Kidney (tissue), 14 donors: Measurements from ENCODE around the gene INPP5A. TPM values are rescaled to one million over a fixed set of nuclear protein-coding genes. Genes with fewer than 3 reads are reported as not detected.
"Not testable (repeated sequence)": the region's sequence is repeated elsewhere in the genome, so short reads cannot be mapped to it uniquely, and the experiment has no call there.

Experiments used
- DNase-seq, 5 donors: peaks; one replicate each; pipeline ENCODE4 v3.0.0-alpha.2; 2013 to 2020
- FAIRE-seq: peaks from 2 replicates; lab custom pipeline; 2012; peaks lifted over from hg19 to GRCh38; lab: Jason Lieb, UNC
- H3K27ac ChIP-seq, 2 donors: one replicate each; pipeline ENCODE4 v1.7.0; 2013; ENCODE audit warnings: low read depth in 2 of 2, low read length in 2 of 2, inconsistent platforms in 1 of 2
- H3K27me3 ChIP-seq: one replicate; pipeline ENCODE4 v1.7.1; 2013; ENCODE audit warnings: low read length, inconsistent platforms; ENCODE audit not compliant: control insufficient read depth, insufficient read depth
- H3K36me3 ChIP-seq, 3 donors: one replicate each; pipeline versions ENCODE4 v1.7.0 to v1.7.1; 2013; ENCODE audit warnings: low read length in 3 of 3, control low read depth in 1 of 3, inconsistent platforms in 1 of 3; ENCODE audit not compliant: insufficient read depth in 3 of 3, control insufficient read depth in 2 of 3
- H3K4me1 ChIP-seq, 3 donors: one replicate each; pipeline versions ENCODE4 v1.7.0 to v1.7.1; 2013; ENCODE audit warnings: low read length in 3 of 3, inconsistent platforms in 1 of 3, low read depth in 1 of 3; ENCODE audit not compliant: control insufficient read depth in 2 of 3, insufficient read depth in 2 of 3
- H3K4me3 ChIP-seq, 3 donors: one replicate each; pipeline versions ENCODE4 v1.7.0 to v1.8.1; 2013; ENCODE audit warnings: low read length in 3 of 3, control low read depth in 1 of 3, inconsistent platforms in 1 of 3
- H3K9ac ChIP-seq, 3 donors: one replicate each; pipeline versions ENCODE4 v1.7.0 to v1.7.1; 2013; ENCODE audit warnings: low read length in 3 of 3, control low read depth in 1 of 3, inconsistent platforms in 1 of 3
- H3K9me3 ChIP-seq, 3 donors: one replicate each; pipeline versions ENCODE4 v1.7.0 to v1.7.1; 2013; ENCODE audit warnings: low read length in 3 of 3, control low read depth in 1 of 3, inconsistent platforms in 1 of 3; ENCODE audit not compliant: control insufficient read depth in 2 of 3, insufficient read depth in 1 of 3
- intact Hi-C: fragments of 100-400 bp; cut with DNase I; formaldehyde crosslinking; loops from one replicate; pipeline ENCODE4 v1.11.1; 2022
- polyA plus RNA-seq: library from polyadenylated mRNA; stranded (reverse); fragments of 350-450 nt; fragmentation: Illumina TruSeq; extraction: RNeasy Lipid Tissue Mini Kit (QIAGEN cat#74804); gene quantifications from one replicate; pipeline ENCODE4 v1.2.3, GENCODE V29; 2014; ENCODE audit warnings: low read depth, low replicate concordance; ENCODE audit not compliant: insufficient read depth
- total RNA-seq: library from RNA; stranded (reverse); fragmentation: NEBNext Ultra II Directional; extraction: Animal tissue kit (Norgen Biotek cat#: 25700); gene quantifications from one replicate; pipeline ENCODE4 v1.2.1, GENCODE V29; 2021
- TF ChIP-seq, protein P1 (sequence below): IDR thresholded peaks from 3 replicates; pipeline ENCODE4 v1.5.1; 2012; ENCODE audit warnings: mild to moderate bottlenecking, moderate library complexity, borderline replicate concordance; ENCODE audit not compliant: insufficient read depth; ENCODE audit errors: extremely low read depth
- donor health status: control.
- donor health status: control.
- donor health status: control.
- donor health status: control.
- donor health status: control.
- donor health status: DM: yes; HTN: yes; CAD: no.
- donor health status: Normal renal cell carcinoma (clear cell type).

The INPP5A gene
- total and polyA plus RNA-seq, 2 donors from 2014 or later: 20.8 to 40.3 TPM

DNA sequence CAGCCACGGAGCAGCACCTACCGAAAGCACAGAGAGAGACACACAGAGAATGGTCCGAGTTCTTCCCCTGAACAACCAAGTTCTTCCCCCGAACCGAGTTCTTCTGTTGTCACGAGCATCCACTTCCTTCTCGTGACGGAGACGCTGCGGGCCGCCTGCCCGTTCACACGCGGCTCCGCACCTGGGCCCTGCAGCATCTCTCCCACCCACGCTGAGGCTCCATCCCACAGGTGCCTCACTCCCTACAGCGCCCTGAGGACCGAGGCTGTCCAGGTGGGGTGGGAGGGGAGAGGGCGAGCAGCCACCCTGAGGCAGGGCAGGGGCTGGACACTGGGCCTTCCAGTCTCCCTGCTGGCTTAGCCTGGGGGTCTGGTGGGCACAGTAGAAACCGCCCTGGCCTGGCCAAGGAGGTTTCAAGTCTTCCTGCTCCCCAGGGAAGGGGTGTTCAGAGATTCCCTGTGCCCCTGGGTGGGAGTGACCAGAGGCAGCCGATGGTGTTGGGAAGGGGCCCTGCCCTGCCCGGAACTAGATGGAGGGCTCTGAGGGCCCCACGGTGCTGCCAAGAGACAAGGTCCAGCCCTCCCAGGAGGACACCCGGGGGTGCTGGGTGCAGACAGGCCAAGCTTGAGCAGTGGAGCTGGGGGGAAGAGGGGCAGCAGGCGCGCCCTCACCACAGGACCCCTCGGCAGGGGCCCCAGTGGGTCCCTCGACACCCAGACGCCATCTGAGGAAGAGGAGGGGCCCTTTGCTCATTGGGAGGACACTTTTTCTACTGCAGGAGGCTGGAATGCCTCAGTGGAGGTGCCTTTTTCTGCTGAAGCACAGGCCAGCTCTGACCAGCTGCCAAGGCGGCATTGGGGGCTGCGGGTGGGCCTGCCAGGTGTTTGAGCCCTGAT lies 253.6 kb downstream of the INPP5A start:
- DNase-seq (no peak), FAIRE-seq (no peak)
- no peaks in the 10 kb centered on the region for H3K36me3 ChIP-seq
- intact Hi-C loops: no loop called here
- H3K4me1 ChIP-seq: peaks cover 0 to 2% (median 0%) of the 10 kb centered on the region in 3 donors
- no peaks in the 10 kb centered on the region for H3K9me3 ChIP-seq
- H3K27ac ChIP-seq: no peak overlapping the region
- no peaks in the 10 kb centered on the region for H3K27me3 ChIP-seq
- TF ChIP-seq, protein P1, sequence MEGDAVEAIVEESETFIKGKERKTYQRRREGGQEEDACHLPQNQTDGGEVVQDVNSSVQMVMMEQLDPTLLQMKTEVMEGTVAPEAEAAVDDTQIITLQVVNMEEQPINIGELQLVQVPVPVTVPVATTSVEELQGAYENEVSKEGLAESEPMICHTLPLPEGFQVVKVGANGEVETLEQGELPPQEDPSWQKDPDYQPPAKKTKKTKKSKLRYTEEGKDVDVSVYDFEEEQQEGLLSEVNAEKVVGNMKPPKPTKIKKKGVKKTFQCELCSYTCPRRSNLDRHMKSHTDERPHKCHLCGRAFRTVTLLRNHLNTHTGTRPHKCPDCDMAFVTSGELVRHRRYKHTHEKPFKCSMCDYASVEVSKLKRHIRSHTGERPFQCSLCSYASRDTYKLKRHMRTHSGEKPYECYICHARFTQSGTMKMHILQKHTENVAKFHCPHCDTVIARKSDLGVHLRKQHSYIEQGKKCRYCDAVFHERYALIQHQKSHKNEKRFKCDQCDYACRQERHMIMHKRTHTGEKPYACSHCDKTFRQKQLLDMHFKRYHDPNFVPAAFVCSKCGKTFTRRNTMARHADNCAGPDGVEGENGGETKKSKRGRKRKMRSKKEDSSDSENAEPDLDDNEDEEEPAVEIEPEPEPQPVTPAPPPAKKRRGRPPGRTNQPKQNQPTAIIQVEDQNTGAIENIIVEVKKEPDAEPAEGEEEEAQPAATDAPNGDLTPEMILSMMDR: no peak
- no peak overlapping the region for H3K9ac ChIP-seq
- no peak overlapping the region for H3K4me3 ChIP-seq

DNA sequence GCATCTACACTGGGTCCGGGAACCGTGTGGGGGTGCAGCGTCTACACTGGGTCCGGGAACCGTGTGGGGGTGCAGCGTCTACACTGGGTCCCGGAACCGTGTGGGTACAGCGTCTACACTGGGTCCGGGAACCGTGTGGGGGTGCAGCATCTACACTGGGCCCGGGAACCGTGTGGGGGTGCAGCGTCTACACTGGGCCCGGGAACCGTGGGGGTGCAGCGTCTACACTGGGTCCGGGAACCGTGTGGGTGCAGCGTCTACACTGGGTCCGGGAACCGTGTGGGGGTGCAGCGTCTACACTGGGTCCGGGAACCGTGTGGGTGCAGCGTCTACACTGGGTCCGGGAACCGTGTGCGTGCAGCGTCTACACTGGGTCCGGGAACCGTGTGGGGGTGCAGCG lies 254.5 kb downstream of the INPP5A start:
- intact Hi-C loops, H3K4me1 ChIP-seq, H3K9me3 ChIP-seq, H3K4me3 ChIP-seq, H3K36me3 ChIP-seq, FAIRE-seq, H3K27me3 ChIP-seq, H3K9ac ChIP-seq, DNase-seq, H3K27ac ChIP-seq: not testable (repeated sequence)

DNA sequence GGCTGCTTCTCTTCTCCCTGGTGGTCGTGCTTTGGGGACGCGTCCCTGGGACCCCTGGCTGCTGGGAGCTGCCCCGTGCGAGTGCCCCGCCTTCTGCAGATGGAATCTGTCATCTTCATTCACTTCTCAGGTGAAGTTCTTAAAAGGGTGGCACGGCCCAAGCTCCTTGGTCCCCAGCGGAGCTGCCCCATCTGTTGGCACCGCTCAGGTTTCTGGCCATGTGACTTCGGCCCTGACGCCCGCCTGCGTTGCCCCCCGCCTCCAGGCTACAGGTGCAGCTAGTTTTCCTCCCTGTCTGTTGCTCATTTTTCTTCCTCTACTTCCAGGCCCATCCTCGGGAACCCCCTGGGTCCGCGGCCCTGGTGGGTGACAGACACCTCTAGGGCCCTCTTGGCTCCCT lies 255.2 kb downstream of the INPP5A start:
- Histone ChIP-seq H3K36me3 (no peaks in the 10 kb centered on the region), H3K27ac (no peak overlapping the region), H3K9me3 (no peaks in the 10 kb centered on the region), H3K4me3 (no peak overlapping the region), H3K9ac (no peak overlapping the region), H3K27me3 (peaks cover 2% of the 10 kb centered on the region), H3K4me1 (no peaks in the 10 kb centered on the region)
- intact Hi-C loops: no loop called here
- no peak for FAIRE-seq
- TF ChIP-seq, protein P1: no peak
- no peak for DNase-seq

DNA sequence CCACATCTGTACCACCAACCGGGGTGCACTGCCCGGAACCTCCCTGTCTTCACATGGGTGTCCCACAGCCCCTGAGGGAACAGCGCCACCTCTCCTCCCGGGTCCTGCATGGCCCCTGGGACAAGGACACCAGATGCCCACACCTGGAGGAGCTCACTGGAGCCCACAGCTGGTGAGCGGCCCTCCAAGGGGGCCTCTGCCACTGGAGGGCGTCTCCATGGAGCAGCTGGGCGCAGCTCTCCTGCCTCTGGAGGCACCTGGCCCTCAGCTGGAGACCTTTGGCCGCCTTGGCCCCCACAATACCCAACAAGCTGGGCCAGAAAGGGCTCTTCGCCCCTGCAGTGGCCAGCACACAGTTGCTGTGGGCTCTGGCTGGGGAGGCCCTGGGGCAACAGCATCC lies 255.6 kb downstream of the INPP5A start:
- H3K36me3 ChIP-seq: no peaks in the 10 kb centered on the region
- TF ChIP-seq, protein P1: no peak
- no peaks in the 10 kb centered on the region for H3K4me1 ChIP-seq
- H3K9me3 ChIP-seq: no peaks in the 10 kb centered on the region
- no peak overlapping the region for H3K27ac ChIP-seq
- peaks cover 2% of the 10 kb centered on the region for H3K27me3 ChIP-seq
- DNase-seq (no peak), FAIRE-seq (no peak)
- intact Hi-C loops: no loop called here
- no peak overlapping the region for H3K9ac ChIP-seq
- H3K4me3 ChIP-seq: no peak overlapping the region
